Gastrocnemius medialis (tissue), 4 donors: ENCODE measurements around the gene ISLR.

Experiments used
- POLR2A ChIP-seq, 2 donors: fragments of 450-650 bp; IDR thresholded peaks; one replicate each; pipeline ENCODE4 v1.6.1; 2017; ENCODE audit warnings: antibody characterized with exemption in 2 of 2, mild to moderate bottlenecking in 2 of 2, moderate library complexity in 2 of 2
- TF ChIP-seq, protein P1 (sequence below), 5 experiments: fragments of 450-650 bp in 3 of 5; fragments of 200-600 bp in 2 of 5; sonication (generic) in 2 of 5; IDR thresholded peaks in 4 of 5; conservative IDR thresholded peaks in 1 of 5; 1 replicate in 4 of 5; 2 replicates in 1 of 5; pipeline ENCODE4 v1.5.1; 2016 to 2019; ENCODE audit warnings: antibody characterized with exemption in 5 of 5, mild to moderate bottlenecking in 3 of 5, moderate library complexity in 3 of 5

DNA sequence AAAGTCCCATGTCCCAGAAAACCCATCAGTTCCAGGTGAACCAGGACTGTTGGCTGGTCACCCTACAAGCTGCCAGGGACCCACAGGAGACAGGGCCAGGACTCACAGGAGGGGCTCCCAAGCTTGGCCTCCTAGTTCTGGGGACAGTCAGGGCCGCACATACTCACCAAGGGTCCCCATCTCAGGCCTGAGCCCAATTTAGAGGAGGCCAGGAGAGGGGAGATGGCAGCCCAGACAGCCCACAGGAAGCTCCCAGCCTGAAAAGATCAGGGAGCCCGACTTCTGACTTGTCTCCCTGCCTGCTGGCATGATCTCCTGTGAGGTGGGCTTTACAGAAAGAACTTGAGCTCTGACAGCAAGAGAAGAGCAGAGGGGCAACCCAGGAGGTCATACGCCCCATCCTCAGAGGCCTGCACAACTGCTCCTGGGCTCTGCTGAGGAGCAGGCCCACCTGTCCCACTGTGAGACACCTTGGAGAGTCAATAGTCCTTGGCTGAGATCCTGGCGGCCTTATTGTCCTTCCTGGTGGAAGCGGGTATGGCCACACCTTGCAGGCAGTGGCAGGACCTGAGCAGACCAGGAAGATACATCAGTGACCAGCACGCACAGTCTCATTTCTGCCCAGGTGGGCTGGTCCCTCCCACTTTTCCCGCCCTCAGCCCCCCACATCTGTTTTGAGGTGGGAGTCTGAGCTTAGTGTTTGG is 2.5 kb upstream of the ISLR start:
- TF ChIP-seq POLR2A (IDR thresholded peaks at IDR 0.05): no peak
- TF ChIP-seq, protein P1, sequence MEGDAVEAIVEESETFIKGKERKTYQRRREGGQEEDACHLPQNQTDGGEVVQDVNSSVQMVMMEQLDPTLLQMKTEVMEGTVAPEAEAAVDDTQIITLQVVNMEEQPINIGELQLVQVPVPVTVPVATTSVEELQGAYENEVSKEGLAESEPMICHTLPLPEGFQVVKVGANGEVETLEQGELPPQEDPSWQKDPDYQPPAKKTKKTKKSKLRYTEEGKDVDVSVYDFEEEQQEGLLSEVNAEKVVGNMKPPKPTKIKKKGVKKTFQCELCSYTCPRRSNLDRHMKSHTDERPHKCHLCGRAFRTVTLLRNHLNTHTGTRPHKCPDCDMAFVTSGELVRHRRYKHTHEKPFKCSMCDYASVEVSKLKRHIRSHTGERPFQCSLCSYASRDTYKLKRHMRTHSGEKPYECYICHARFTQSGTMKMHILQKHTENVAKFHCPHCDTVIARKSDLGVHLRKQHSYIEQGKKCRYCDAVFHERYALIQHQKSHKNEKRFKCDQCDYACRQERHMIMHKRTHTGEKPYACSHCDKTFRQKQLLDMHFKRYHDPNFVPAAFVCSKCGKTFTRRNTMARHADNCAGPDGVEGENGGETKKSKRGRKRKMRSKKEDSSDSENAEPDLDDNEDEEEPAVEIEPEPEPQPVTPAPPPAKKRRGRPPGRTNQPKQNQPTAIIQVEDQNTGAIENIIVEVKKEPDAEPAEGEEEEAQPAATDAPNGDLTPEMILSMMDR (IDR thresholded peaks at IDR 0.05 in 4 of 5, conservative IDR thresholded peaks at IDR 0.05 in 1 of 5): no peak
